HG03103 (cell line): ENCODE measurements around the gene CCDC91.
"Not testable (repeated sequence)": the region's sequence is repeated elsewhere in the genome, so short reads cannot be mapped to it uniquely, and the experiment has no call there.

ENCODE experiments used
- ATAC-seq: cut with Tn5 transposase; IDR thresholded peaks from one replicate; pipeline ENCODE4 v1.9.1; 2021; ENCODE audit warnings: low read depth; ENCODE audit not compliant: unreplicated experiment

CCDC91 gene

GRCh38 chr12:28343713-28344112, 153.5 kb downstream of the CCDC91 start:
- ATAC-seq = no peak

GRCh38 chr12:28346567-28346966, 156.3 kb downstream of the CCDC91 start:
- no peak for ATAC-seq

- no peak for ATAC-seq
Measured at GRCh38 chr12:28349196-28349595, 158.9 kb downstream of the CCDC91 start.

GRCh38 chr12:28350502-28350901, 160.2 kb downstream of the CCDC91 start:
- no peak for ATAC-seq

- no peak for ATAC-seq
Measured at GRCh38 chr12:28351414-28351813, 161.2 kb downstream of the CCDC91 start.

GRCh38 chr12:28355161-28355560, 164.9 kb downstream of the CCDC91 start:
- no peak for ATAC-seq

GRCh38 chr12:28360253-28360652, 170.0 kb downstream of the CCDC91 start:
- ATAC-seq = no peak

- no peak for ATAC-seq
Measured at GRCh38 chr12:28367326-28367725, 177.1 kb downstream of the CCDC91 start.

GRCh38 chr12:28367993-28368392, 177.7 kb downstream of the CCDC91 start:
- no peak for ATAC-seq

GRCh38 chr12:28369483-28369882, 179.2 kb downstream of the CCDC91 start:
- ATAC-seq = no peak

GRCh38 chr12:28374556-28374955, 184.3 kb downstream of the CCDC91 start:
- no peak for ATAC-seq

- ATAC-seq = no peak
Measured at GRCh38 chr12:28378736-28379135, 188.5 kb downstream of the CCDC91 start.

- not testable (repeated sequence) for ATAC-seq
Measured at GRCh38 chr12:28379779-28380178, 189.5 kb downstream of the CCDC91 start.

GRCh38 chr12:28383368-28383767, 193.1 kb downstream of the CCDC91 start:
- ATAC-seq = no peak

GRCh38 chr12:28388879-28389278, 198.6 kb downstream of the CCDC91 start:
- no peak for ATAC-seq

- no peak for ATAC-seq
Measured at GRCh38 chr12:28390206-28390605, 199.9 kb downstream of the CCDC91 start.

GRCh38 chr12:28390761-28391385, 200.6 kb downstream of the CCDC91 start:
- ATAC-seq = no peak

GRCh38 chr12:28409892-28410291, 219.6 kb downstream of the CCDC91 start:
- no peak for ATAC-seq

GRCh38 chr12:28413460-28414109, 223.3 kb downstream of the CCDC91 start:
- ATAC-seq = peak; percentile 94

- no peak for ATAC-seq
Measured at GRCh38 chr12:28415755-28416154, 225.5 kb downstream of the CCDC91 start.

GRCh38 chr12:28421374-28421773, 231.1 kb downstream of the CCDC91 start:
- ATAC-seq = no peak

- ATAC-seq = no peak
Measured at GRCh38 chr12:28424965-28425364, 234.7 kb downstream of the CCDC91 start.
